ENCODE measurements around the gene MSRB1. TPM values are rescaled to one million over a fixed set of nuclear protein-coding genes. Genes with fewer than 3 reads are reported as not detected.
A peak's percentile ranks its signal among the peaks of the same experiment; 100 is the strongest.

The MSRB1 gene
- total and polyA plus RNA-seq, 8 donors = 29.7 to 94.4 (median 57.0) TPM

- DNase-seq (peak in 1 of 6 donors; percentile 54), FAIRE-seq (no peak)
These were observed 6.0 kb downstream of the MSRB1 start for GRCh38 chr16:1936945-1937479.

GRCh38 chr16:1933097-1933661, 9.8 kb downstream of the MSRB1 start:
- H3K27me3 ChIP-seq = no peaks in the 10 kb centered on the region
- TF ChIP-seq CTCF (IDR thresholded peaks at IDR 0.05) = no peak
- H3K36me3 ChIP-seq = peaks cover under 1 to 9% (median 3%) of the 10 kb centered on the region in 3 donors
- WGBS, 2 donors = 40% methylated on average over 23 of the region's 23 CpGs
- DNase-seq = peak in 3 of 6 donors; percentile 40 to 84 (median 47)
- no peak for FAIRE-seq
- peaks cover 0 to 4% (median 2%) of the 10 kb centered on the region in 3 donors for H3K4me1 ChIP-seq
- H3K27ac ChIP-seq = peak overlapping the region in 2 of 4 donors; percentile 28 to 35
- intact Hi-C loops (cut with DNase I) = no loop called here
- H3K9me3 ChIP-seq = no peaks in the 10 kb centered on the region
- ATAC-seq = peak in 3 of 4 donors; percentile 2 to 8 (median 4)
- H3K4me3 ChIP-seq = no peak overlapping the region

More at GRCh38 chr16:1936945-1937479, 6.0 kb downstream of the MSRB1 start:
- Histone ChIP-seq H3K4me3 (no peak overlapping the region), H3K9me3 (no peaks in the 10 kb centered on the region), H3K36me3 (peaks cover 3 to 22% (median 7%) of the 10 kb centered on the region in 3 donors), H3K4me1 (peaks cover 0 to 25% (median 18%) of the 10 kb centered on the region in 3 donors), H3K27ac (no peak overlapping the region), H3K27me3 (no peaks in the 10 kb centered on the region)
- 80 to 83% methylated on average over 11 of the region's 11 CpGs for WGBS, 2 donors
- intact Hi-C loops (cut with DNase I) = no loop called here
- TF ChIP-seq CTCF (IDR thresholded peaks at IDR 0.05) = no peak
- ATAC-seq = no peak

- intact Hi-C loops (cut with DNase I) = no loop called here
- no peak overlapping the region for H3K4me3 ChIP-seq
- DNase-seq (peak in 5 of 6 donors; percentile 75 to 94 (median 81)), ATAC-seq (peak; percentile 47 to 79 (median 64)), FAIRE-seq (no peak)
- H3K27ac ChIP-seq = peak overlapping the region in 2 of 4 donors; percentile 16 to 28
- no peak for TF ChIP-seq CTCF (IDR thresholded peaks at IDR 0.05)
- no peaks in the 10 kb centered on the region for H3K27me3 ChIP-seq
- 49% methylated on average over 19 of the region's 19 CpGs for WGBS, 2 donors
- H3K4me1 ChIP-seq = peaks cover 0 to 4% (median 0%) of the 10 kb centered on the region in 3 donors
- H3K9me3 ChIP-seq = no peaks in the 10 kb centered on the region
- H3K36me3 ChIP-seq = peaks cover 0 to 3% (median under 1%) of the 10 kb centered on the region in 3 donors
These were observed 10.7 kb downstream of the MSRB1 start for GRCh38 chr16:1932050-1933028.

- H3K4me1 ChIP-seq = peaks cover 0 to 4% (median 0%) of the 10 kb centered on the region in 3 donors
- ATAC-seq (no peak), DNase-seq (no peak), FAIRE-seq (no peak)
- intact Hi-C loops (cut with DNase I) = no loop called here
- no peak overlapping the region for H3K27ac ChIP-seq
- no peak for TF ChIP-seq CTCF (IDR thresholded peaks at IDR 0.05)
- H3K27me3 ChIP-seq = no peaks in the 10 kb centered on the region
- H3K9me3 ChIP-seq = no peaks in the 10 kb centered on the region
- H3K4me3 ChIP-seq = no peak overlapping the region
- H3K36me3 ChIP-seq = no peaks in the 10 kb centered on the region
- WGBS, 2 donors = 81 to 85% methylated on average over 9 to 10 of the region's 10 CpGs
These were observed 12.7 kb downstream of the MSRB1 start for GRCh38 chr16:1930338-1930720.
